IPS-18c (cell line): Measurements from ENCODE around the gene KCNA1.

ENCODE experiments used
- H3K4me3 ChIP-seq: 2 replicates; pipeline ENCODE4 v1.7.0; 2013; ENCODE audit warnings: low read depth, mild to moderate bottlenecking, low read length, moderate library complexity; ENCODE audit not compliant: insufficient read depth
- H3K9me3 ChIP-seq: one replicate; pipeline ENCODE4 v1.6.1; 2013; ENCODE audit warnings: mild to moderate bottlenecking, low read length, moderate library complexity; ENCODE audit not compliant: control insufficient read depth, insufficient read depth

The KCNA1 gene

GRCh38 chr12:4951083-4951482, 41.4 kb downstream of the KCNA1 start:
- H3K4me3 ChIP-seq = no peak overlapping the region
- no peaks in the 10 kb centered on the region for H3K9me3 ChIP-seq

GRCh38 chr12:4951601-4952000, 41.9 kb downstream of the KCNA1 start:
- no peaks in the 10 kb centered on the region for H3K9me3 ChIP-seq
- H3K4me3 ChIP-seq = no peak overlapping the region

GRCh38 chr12:4954621-4955354, 45.1 kb downstream of the KCNA1 start:
- H3K4me3 ChIP-seq = no peak overlapping the region

GRCh38 chr12:4956054-4956453, 46.3 kb downstream of the KCNA1 start:
- H3K9me3 ChIP-seq = no peaks in the 10 kb centered on the region
- no peak overlapping the region for H3K4me3 ChIP-seq

More at GRCh38 chr12:4954621-4955354, 45.1 kb downstream of the KCNA1 start:
- H3K9me3 ChIP-seq = no peaks in the 10 kb centered on the region

GRCh38 chr12:4956968-4957367, 47.3 kb downstream of the KCNA1 start:
- H3K4me3 ChIP-seq = no peak overlapping the region
- no peaks in the 10 kb centered on the region for H3K9me3 ChIP-seq

GRCh38 chr12:4957761-4958160, 48.1 kb downstream of the KCNA1 start:
- Histone ChIP-seq H3K9me3 (no peaks in the 10 kb centered on the region), H3K4me3 (no peak overlapping the region)

- H3K4me3 ChIP-seq = no peak overlapping the region
- no peaks in the 10 kb centered on the region for H3K9me3 ChIP-seq
Measured at GRCh38 chr12:4958697-4959375, 49.1 kb downstream of the KCNA1 start.

- Histone ChIP-seq H3K4me3 (no peak overlapping the region), H3K9me3 (no peaks in the 10 kb centered on the region)
Measured at GRCh38 chr12:4959381-4959780, 49.7 kb downstream of the KCNA1 start.

- Histone ChIP-seq H3K4me3 (no peak overlapping the region), H3K9me3 (no peaks in the 10 kb centered on the region)
Measured at GRCh38 chr12:4960030-4960429, 50.3 kb downstream of the KCNA1 start.

GRCh38 chr12:4960547-4960946, 50.8 kb downstream of the KCNA1 start:
- no peak overlapping the region for H3K4me3 ChIP-seq
- no peaks in the 10 kb centered on the region for H3K9me3 ChIP-seq

GRCh38 chr12:4961311-4961710, 51.6 kb downstream of the KCNA1 start:
- Histone ChIP-seq H3K9me3 (no peaks in the 10 kb centered on the region), H3K4me3 (no peak overlapping the region)

GRCh38 chr12:4962539-4963486, 53.1 kb downstream of the KCNA1 start:
- Histone ChIP-seq H3K9me3 (no peaks in the 10 kb centered on the region), H3K4me3 (no peak overlapping the region)
